B cell (primary cell): Measurements from ENCODE around the gene TAOK2. TPM values are rescaled to one million over a fixed set of nuclear protein-coding genes. Genes with fewer than 3 reads are reported as not detected.

Experiments used
- ATAC-seq: fragments of 200-7000 bp; cut with Tn5 transposase; one replicate; pipeline ENCODE4 v1.10.0; 2021; ENCODE audit warnings: low read depth, mild to moderate bottlenecking, moderate number of reproducible peaks, moderate library complexity
- CTCF ChIA-PET: fragments of 350-600 bp; sonication (Branson Sonifier 250); formaldehyde crosslinking; loops from one replicate; lab custom pipeline; 2021; ENCODE audit warnings: antibody characterized with exemption, inconsistent platforms; lab: Charles Lee
- POLR2A ChIA-PET: fragments of 350-600 bp; sonication (Branson Sonifier 250); formaldehyde crosslinking; loops from one replicate; lab custom pipeline; 2021; ENCODE audit warnings: antibody characterized with exemption; lab: Charles Lee
- DNase-seq: peaks from one replicate; pipeline ENCODE4 v3.0.0; 2013
- H2AFZ ChIP-seq: 2 replicates; pipeline ENCODE4 v1.6.1; 2012; ENCODE audit warnings: mild to moderate bottlenecking, low read depth, low read length; ENCODE audit not compliant: insufficient read depth, poor library complexity, severe bottlenecking
- H3K27ac ChIP-seq, 2 donors: 1 replicate in 1 of 2; 2 replicates in 1 of 2; pipeline ENCODE4 v1.5.1; 2012 to 2013; ENCODE audit warnings: low read length in 2 of 2, mild to moderate bottlenecking in 2 of 2, moderate library complexity in 1 of 2
- H3K27me3 ChIP-seq, 4 experiments: fragments of 200-600 bp in 1 of 4; sonication (generic) in 1 of 4; replicated peaks in 1 of 4; 1 replicate in 2 of 4; 2 replicates in 2 of 4; pipeline versions ENCODE4 v1.6.1 to v1.7.0; 2013 to 2016; ENCODE audit warnings: low read length in 3 of 4, mild to moderate bottlenecking in 2 of 4, mixed read lengths in 1 of 4, moderate library complexity in 1 of 4; ENCODE audit not compliant: insufficient read depth in 4 of 4, control insufficient read depth in 3 of 4; ENCODE audit errors: control extremely low read depth in 1 of 4
- H3K36me3 ChIP-seq, 2 experiments: replicated peaks in 1 of 2; 1 replicate in 1 of 2; 2 replicates in 1 of 2; pipeline versions ENCODE4 v1.6.1 to v1.7.1; 2013; ENCODE audit warnings: low read length in 1 of 2; ENCODE audit not compliant: insufficient read depth in 2 of 2, control insufficient read depth in 1 of 2; ENCODE audit errors: control extremely low read depth in 1 of 2, extremely low read depth in 1 of 2
- H3K4me1 ChIP-seq, 2 donors: fragments of 200-600 bp in 1 of 2; sonication (generic) in 1 of 2; 1 replicate in 1 of 2; 2 replicates in 1 of 2; pipeline versions ENCODE4 v1.5.1 to v1.6.1; 2013 to 2017; ENCODE audit warnings: low read length in 2 of 2; ENCODE audit not compliant: control insufficient read depth in 2 of 2, insufficient read depth in 2 of 2
- H3K4me2 ChIP-seq: replicated peaks from 2 replicates; pipeline ENCODE3; 2012; ENCODE audit warnings: mild to moderate bottlenecking, low read depth, low read length; ENCODE audit not compliant: poor library complexity, severe bottlenecking
- H3K4me3 ChIP-seq, 5 experiments: fragments of 200-600 bp in 1 of 5; sonication (generic) in 1 of 5; 1 replicate in 3 of 5; 2 replicates in 2 of 5; pipeline versions ENCODE4 v1.5.1 to v1.7.0; 2011 to 2016; ENCODE audit warnings: low read length in 4 of 5, mild to moderate bottlenecking in 4 of 5, low read depth in 2 of 5, control low read depth in 1 of 5, moderate library complexity in 1 of 5; ENCODE audit not compliant: insufficient read depth in 1 of 5; ENCODE audit errors: control extremely low read depth in 1 of 5, extremely low read depth in 1 of 5
- H3K79me2 ChIP-seq: fragments of 200-600 bp; sonication (generic); one replicate; pipeline ENCODE4 v1.6.0; 2016; ENCODE audit warnings: low read length; ENCODE audit not compliant: control insufficient read depth, insufficient read depth
- H3K9ac ChIP-seq: fragments of 200-600 bp; sonication (generic); 2 replicates; pipeline ENCODE4 v1.6.1; 2017; ENCODE audit warnings: mild to moderate bottlenecking, low read length, moderate library complexity
- H3K9me3 ChIP-seq, 3 donors: one replicate each; pipeline versions ENCODE4 v1.6.1 to v1.7.1; 2013; ENCODE audit warnings: low read length in 2 of 3; ENCODE audit not compliant: control insufficient read depth in 2 of 3, insufficient read depth in 1 of 3; ENCODE audit errors: control extremely low read depth in 1 of 3
- H4K20me1 ChIP-seq: 2 replicates; pipeline ENCODE4 v1.6.0; 2012; ENCODE audit warnings: mild to moderate bottlenecking, low read length; ENCODE audit not compliant: insufficient read depth, control insufficient read depth, poor library complexity, severe bottlenecking
- H3K27ac Mint-ChIP-seq: one replicate; pipeline ENCODE4 v1.8.0; 2021; ENCODE audit warnings: mixed read lengths
- H3K27me3 Mint-ChIP-seq: one replicate; pipeline ENCODE4 v1.8.0; 2021; ENCODE audit warnings: mixed read lengths
- H3K4me1 Mint-ChIP-seq: one replicate; pipeline ENCODE4 v1.8.0; 2021; ENCODE audit warnings: mixed read lengths
- H3K4me3 Mint-ChIP-seq: one replicate; pipeline ENCODE4 v1.8.0; 2021; ENCODE audit warnings: mixed read lengths
- H3K9me3 Mint-ChIP-seq: one replicate; pipeline ENCODE4 v1.8.0; 2022; ENCODE audit warnings: mixed read lengths; ENCODE audit not compliant: insufficient read depth
- EZH2 ChIP-seq: IDR thresholded peaks from 2 replicates; pipeline ENCODE4 v1.6.1; 2012; ENCODE audit warnings: borderline replicate concordance, low read depth, mild to moderate bottlenecking, moderate library complexity, low read length; ENCODE audit not compliant: insufficient read depth, poor library complexity, severe bottlenecking
- WGBS: methylation state at CpG from one replicate; pipeline ENCODE4 v1.1.5; 2013; ENCODE audit warnings: missing lambda C conversion rate; ENCODE audit not compliant: insufficient coverage; 5-methylcytosine and 5-hydroxymethylcytosine counted together
- intact Hi-C: fragments of 100-400 bp; cut with micrococcal nuclease; formaldehyde crosslinking; loops from one replicate; pipeline ENCODE4 v1.10.0; 2022
- polyA plus RNA-seq: library from polyadenylated mRNA; depleted of rRNA; stranded (reverse); fragments of >200 nt; gene quantifications from 2 replicates; pipeline ENCODE4 v1.2.3, GENCODE V29; 2012
- total RNA-seq, 2 donors: library from RNA; stranded (reverse); fragments of 120-200 nt in 1 of 2; gene quantifications; 1 replicate in 1 of 2; 2 replicates in 1 of 2; pipeline versions ENCODE4 v1.2.3 to v1.2.4, GENCODE V29; 2013 to 2022
- TF ChIP-seq, protein P1 (sequence below): fragments of 200-600 bp; IDR thresholded peaks from one replicate; pipeline ENCODE4 v1.8.0; 2022; ENCODE audit warnings: antibody characterized with exemption, mild to moderate bottlenecking

The TAOK2 gene
- total and polyA plus RNA-seq, 2 donors (not counting 1 experiment from before 2014, with no cell fraction given): 30.3 to 50.8 TPM

DNA sequence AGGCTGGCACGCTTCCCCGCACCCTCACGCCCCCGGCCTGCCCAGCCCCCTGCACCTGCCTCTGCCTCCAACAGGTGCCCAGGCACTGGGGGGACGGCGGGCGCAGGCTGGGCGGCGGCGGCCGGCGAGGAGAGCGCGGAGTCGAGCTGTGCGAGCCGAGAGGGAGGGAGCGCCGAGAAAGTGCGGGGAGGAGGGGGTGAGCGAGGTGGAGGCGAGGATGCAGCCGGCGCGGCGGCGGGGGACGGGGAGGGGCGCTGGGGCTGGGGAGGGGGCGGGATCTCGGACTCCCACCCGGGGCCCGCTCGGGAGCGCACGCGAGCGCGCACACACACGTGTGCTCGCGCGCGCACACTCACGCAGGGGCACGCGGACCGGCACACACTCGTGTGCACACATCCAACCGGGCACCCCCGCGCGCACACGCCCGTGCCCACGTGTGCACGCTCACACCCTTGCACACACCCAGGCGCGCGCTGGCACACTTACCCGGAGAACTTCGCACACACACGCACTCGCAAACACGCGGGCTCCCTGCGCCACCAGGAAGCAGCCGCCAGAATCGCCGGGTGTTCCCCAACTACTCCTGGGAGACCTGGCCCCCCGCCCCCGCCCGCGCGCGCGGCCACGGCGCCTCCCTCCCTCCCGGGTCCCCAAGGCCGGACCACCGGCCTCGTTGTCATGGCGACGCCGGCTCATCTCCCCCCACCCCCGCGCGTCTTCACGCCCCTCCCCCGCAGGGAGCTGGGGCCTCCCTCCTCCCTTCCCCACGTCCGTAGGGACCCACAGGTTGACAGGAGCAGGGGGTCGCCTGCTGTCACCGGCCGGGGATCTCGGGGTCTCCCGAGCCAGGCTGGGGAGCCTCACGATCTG lies 37.4 kb downstream of the TAOK2 start, which contains the start of gene DOC2A:
Gene DOC2A, minus strand, starts transcription at position 184 of the 870 bp plus-strand sequence. CDS start 805 bp downstream, outside the sequence.
- POLR2A ChIA-PET: interaction anchor here (0.6 to 0.7 kb wide), 2 partner anchors 13 to 191 kb away, joined by 3 read pairs; partner anchors contain the start of gene MVP
- Mint-ChIP-seq H3K27ac (no peak within 1 kb of the TSS), H3K9me3 (no peaks in the 10 kb centered on the region), H3K27me3 (peaks cover 20% of the 10 kb centered on the region), H3K4me1 (peaks cover 14% of the 10 kb centered on the region), H3K4me3 (peak within 1 kb of the TSS; percentile 86)
- Histone ChIP-seq H3K36me3 (peaks cover 0 to under 1% of the 10 kb centered on the region in 2 experiments), H3K27me3 (peaks cover 0 to 29% (median 15%) of the 10 kb centered on the region in 4 experiments), H3K9ac (peak within 1 kb of the TSS; percentile 52), H3K79me2 (peaks cover 2% of the 10 kb centered on the region), H2AFZ (peak within 1 kb of the TSS; percentile 56), H3K4me1 (peaks cover 16 to 21% of the 10 kb centered on the region in 2 donors), H4K20me1 (no peaks in the 10 kb centered on the region), H3K4me2 (peak within 1 kb of the TSS; percentile 83), H3K27ac (no peak within 1 kb of the TSS), H3K4me3 (peak within 1 kb of the TSS in 4 of 5 experiments; percentile 29 to 50 (median 44)), H3K9me3 (peaks cover 0 to 12% (median 0%) of the 10 kb centered on the region in 3 donors)
- CTCF ChIA-PET: no interaction called here
- peak; percentile 32 for ATAC-seq
- peak; percentile 49 for DNase-seq
- no peak for TF ChIP-seq EZH2
- TF ChIP-seq, protein P1, sequence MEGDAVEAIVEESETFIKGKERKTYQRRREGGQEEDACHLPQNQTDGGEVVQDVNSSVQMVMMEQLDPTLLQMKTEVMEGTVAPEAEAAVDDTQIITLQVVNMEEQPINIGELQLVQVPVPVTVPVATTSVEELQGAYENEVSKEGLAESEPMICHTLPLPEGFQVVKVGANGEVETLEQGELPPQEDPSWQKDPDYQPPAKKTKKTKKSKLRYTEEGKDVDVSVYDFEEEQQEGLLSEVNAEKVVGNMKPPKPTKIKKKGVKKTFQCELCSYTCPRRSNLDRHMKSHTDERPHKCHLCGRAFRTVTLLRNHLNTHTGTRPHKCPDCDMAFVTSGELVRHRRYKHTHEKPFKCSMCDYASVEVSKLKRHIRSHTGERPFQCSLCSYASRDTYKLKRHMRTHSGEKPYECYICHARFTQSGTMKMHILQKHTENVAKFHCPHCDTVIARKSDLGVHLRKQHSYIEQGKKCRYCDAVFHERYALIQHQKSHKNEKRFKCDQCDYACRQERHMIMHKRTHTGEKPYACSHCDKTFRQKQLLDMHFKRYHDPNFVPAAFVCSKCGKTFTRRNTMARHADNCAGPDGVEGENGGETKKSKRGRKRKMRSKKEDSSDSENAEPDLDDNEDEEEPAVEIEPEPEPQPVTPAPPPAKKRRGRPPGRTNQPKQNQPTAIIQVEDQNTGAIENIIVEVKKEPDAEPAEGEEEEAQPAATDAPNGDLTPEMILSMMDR: no peak
- intact Hi-C loops: no loop called here
- WGBS: 1% methylated on average over 81 of the region's 99 CpGs
